Stimulated activated CD4-positive, alpha-beta T cell treated with anti-CD3 and anti-CD28 coated beads, Interleukin-4, amount 100 ng/mL, for 4 hours (primary cell): ENCODE measurements around the gene EFCAB7.

Source experiments
- DNase-seq, 2 experiments: peaks; one replicate each; pipeline ENCODE4 v3.0.0-alpha.2; 2020

EFCAB7 gene

DNA sequence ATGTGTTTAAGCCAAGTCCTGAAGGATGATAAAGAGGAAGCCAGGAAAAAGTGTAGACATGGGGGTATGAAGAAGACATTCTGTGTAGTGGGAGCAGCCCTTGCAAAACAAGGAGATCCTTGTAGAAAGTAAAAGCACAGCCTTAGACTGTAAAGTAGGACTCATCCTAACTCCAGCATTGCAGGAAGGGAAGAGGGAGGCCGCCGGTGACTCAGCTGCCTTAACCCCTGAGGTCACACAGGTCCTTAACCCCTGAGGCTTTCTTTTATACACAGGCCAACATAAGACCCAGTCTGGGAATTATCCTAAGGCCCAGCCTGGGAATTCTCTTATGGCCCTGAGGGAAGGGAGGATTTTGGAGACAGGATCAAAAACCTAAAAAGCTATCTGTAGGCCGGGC lies 87.9 kb downstream of the EFCAB7 start:
- DNase-seq: no peak

DNA sequence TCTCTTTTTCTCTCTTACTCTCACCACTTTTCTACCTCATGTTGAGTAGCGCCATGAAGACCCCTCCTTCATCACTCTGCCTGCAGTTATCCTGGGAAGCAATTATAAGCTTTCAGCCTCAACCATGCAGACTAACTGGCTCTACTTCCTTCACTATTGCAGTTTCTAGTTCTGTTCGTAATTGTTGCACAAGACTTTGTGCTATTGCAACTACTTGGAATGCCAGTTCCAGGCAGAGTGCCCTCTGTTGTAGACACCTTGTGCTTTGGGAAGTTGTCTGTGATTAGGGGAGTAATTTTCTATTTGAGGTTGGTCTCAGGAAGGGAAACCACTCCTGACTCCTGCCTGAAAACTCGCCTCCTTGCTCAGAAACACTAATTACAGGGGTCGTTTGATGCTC lies 89.2 kb downstream of the EFCAB7 start:
- DNase-seq: no peak

DNA sequence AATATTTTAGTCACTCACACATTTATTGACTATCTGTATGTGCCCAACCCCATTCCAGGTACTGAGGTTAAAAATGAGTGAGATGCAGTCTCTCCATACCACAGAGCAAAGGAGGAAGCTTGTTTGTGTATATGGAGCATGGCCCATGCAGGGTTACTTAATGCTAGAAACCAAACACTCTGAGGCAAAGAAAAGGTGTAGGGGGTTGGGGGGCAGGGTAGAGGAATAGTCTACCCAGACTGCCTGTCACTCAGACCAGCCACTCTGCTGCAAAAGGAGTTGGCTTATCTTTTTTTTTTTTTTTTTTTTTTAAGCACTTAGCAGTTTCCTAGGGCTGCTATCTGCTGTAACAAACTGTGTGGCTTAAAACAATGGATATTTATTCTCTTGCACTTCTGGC lies 89.6 kb downstream of the EFCAB7 start:
- DNase-seq: no peak

DNA sequence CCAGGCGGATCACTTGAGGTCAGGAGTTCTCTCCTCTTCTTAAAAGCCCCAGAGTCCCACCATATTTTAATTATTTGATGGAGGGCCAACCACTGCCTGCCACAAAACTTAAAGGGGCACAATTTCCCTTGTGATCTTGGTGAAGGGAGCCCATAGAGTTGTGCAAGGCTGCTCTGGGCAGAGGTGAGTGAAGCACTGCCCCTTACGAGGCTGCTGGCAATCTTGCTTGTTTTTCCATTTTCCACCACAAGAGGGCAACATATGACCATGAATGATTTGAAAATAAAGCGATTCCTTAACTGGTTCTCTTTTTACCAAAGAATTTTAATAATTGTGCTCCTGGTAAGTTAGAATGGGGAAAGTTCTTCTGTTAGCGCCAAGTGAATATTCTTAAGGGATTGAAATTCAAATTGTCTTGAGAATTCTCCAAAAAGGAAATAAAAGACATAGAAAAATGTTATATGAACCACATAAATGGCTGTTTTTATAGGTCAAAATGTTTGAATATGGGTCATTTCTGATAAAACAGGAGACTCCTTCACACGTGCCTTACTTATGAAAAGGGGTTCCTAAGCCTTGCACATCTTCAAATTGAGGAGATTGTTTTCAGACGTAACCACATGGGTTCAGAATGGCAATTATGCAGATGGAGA lies 92.6 kb downstream of the EFCAB7 start:
- DNase-seq: peak; percentile 23 to 46

DNA sequence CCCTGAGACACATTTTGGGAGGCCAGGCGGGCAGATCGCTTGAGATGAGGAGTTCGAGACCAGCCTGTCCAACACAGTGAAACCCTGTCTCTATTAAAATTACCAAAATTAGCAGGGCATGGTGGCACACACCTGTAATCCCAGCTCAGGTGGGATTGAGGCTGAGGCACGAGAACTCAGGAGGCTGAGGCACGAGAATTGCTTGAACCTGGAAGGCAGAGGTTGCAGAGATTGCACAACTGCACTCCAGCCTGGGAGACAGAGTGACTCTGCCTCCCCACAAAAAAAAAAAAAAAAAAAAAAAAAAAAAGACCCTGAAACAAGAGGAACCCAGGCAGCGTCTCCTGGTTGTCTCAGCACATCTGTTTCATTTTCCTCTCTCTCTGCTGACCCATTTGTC lies 94.1 kb downstream of the EFCAB7 start:
- no peak for DNase-seq

DNA sequence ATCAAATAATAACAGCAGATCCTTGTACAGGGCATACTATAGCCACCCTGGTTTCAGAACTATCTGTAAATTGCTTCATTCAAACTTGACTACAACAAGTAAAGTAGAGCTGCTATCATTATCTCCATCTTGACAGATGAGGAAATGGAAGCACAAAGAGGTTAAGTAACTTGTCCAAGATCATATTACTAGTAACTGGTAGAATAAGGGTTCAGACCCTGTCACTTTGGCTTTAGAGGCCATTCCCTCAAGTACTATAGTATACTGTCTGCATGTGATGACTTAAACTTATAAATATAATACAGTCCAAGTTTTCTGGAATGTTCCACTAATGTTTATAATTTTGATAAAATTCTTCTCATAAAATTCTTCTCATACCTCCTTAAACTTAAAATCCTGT lies 94.7 kb downstream of the EFCAB7 start:
- no peak for DNase-seq

DNA sequence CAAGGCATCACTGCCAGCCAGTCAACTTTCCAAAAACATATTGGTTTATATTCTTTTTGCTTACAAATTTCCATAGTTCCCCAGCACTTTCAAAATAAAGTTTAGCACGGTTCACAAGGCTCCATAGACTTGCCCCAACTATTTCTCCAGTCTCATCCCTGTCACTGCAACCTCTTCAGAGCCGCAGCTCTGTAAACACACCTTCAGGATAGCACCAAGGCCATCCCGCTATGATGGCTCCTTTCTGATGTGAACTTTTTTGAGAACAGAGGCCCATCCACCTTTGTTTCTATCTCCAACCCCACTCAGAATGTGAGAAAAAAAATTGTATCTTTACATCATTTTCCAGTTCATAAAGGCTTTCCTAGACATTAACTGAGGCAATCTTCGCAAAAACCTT lies 96.2 kb downstream of the EFCAB7 start:
- no peak for DNase-seq

DNA sequence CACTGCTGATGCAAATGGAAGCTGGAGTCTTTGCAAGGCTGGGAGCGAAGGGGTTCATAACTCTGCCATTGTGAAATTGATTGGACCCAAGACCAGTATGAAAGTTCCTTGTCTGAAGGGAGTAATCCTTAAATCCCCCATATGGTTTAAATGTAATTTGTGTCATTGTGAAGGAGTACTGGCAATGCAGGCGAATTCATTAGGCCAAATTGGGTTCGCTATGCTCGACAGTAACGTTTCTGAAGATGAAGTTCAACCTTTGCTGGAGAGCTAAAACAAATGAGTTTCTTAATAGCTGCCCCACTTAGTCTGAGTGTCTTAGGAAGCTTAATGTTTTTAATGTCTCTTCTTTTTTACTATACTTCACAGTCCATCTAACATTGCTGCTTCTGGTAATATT lies 97.3 kb downstream of the EFCAB7 start:
- DNase-seq: no peak

DNA sequence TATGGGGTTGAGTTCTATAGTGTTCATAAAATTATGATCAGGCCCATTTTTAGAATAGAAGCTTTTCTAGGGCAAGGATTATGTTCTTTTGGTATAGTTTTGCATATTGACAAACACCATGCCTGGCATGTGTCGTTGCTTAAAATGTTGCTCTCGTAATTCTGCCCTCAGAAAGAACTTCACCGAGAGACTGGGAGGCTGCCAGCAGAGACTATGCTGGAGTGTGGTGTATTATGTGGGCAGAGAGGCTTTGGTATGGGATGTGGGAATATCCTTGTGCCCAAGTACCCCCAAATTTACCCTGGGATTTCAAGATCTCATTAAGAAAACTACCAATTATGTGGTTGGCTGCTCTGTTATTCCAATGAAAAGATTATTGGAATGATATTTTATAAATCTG lies 97.8 kb downstream of the EFCAB7 start:
- DNase-seq: no peak

DNA sequence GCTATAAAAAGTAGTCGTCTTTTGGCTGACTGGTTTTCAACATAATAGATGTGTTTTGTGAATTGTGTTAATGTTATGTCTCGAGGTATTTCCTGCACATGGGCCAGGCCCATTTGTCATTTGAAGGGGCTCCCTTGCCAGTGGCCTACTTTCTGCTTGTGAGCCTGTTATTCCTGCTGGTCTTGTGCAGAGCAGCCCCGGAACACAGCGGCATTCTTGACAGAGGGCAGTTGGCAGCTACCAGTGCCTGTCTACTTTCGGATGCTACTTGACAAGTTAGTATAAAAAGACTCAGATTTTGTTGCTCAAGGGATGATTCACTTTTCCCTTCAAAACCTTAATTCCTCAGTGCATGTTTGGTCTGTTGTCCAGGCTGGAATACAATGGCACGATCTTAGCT lies 98.4 kb downstream of the EFCAB7 start:
- no peak for DNase-seq
